Activated T-helper 1 cell treated with Interleukin-2 at 50 U/mL for 16 hours (primary cell): ENCODE results near the gene OR2T1.
"Not testable (repeated sequence)": the region's sequence is repeated elsewhere in the genome, so short reads cannot be mapped to it uniquely, and the experiment has no call there.

Source experiments
- DNase-seq: peaks from one replicate; pipeline ENCODE4 v3.0.0-alpha.2; 2020; ENCODE audit warnings: low read depth

The OR2T1 gene

DNA sequence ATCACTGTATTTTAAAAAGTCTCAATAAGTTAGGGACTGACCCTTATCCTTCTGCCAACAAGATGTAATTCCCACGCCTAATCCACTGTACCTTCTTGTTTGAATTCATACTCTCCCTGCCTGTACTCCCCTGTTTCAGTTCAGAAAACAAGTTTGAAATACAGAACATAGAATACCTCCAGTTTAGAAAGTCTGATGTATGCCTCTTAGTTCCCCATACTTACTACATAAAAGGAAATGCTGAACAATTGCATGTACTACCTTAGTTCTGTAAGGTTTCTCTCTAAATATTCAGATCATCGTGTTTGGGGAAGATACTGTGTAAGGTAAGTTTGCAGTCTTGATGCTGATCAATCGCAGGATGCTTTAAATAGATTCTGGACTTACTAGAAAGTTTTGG lies 33.5 kb downstream of the OR2T1 start:
- DNase-seq, result not testable (repeated sequence)

DNA sequence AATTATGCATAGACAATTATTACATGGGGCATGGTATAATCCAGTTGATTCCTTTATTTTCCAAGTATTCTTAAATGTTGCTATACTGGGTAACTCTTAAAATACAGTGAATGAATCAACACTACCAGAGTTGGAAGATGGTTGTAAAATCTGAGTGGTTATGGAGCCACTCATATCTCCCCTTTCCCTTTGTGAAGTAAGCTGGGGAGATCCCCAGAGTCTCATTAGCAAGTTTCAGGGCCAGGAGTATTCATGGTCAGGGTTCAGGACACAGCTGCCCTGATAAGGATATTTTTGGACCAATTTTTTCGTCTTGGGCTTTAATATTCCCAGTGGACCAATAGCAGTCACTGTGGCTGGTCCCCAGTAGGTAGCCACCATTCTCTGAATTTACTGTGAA lies 35.8 kb downstream of the OR2T1 start:
- DNase-seq, result not testable (repeated sequence)

DNA sequence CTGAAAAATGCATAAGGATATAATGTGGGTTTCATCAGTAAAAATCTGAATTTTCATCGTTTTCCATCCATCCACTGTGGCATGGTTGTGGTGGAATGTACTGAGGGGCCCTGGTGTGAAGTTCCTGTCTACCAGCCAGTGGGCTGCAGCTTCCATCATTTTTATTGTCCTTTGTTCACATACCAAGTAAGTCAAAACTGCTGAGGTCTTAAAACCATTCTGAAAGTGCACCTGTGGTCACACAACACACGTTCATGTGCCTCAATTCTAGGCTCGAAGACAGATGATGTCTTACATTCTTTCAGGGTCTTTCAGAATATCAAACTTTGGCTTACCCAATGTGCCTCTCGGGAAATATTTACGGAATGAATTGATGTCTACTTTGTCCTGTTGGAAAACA lies 36.4 kb downstream of the OR2T1 start:
- not testable (repeated sequence) for DNase-seq

DNA sequence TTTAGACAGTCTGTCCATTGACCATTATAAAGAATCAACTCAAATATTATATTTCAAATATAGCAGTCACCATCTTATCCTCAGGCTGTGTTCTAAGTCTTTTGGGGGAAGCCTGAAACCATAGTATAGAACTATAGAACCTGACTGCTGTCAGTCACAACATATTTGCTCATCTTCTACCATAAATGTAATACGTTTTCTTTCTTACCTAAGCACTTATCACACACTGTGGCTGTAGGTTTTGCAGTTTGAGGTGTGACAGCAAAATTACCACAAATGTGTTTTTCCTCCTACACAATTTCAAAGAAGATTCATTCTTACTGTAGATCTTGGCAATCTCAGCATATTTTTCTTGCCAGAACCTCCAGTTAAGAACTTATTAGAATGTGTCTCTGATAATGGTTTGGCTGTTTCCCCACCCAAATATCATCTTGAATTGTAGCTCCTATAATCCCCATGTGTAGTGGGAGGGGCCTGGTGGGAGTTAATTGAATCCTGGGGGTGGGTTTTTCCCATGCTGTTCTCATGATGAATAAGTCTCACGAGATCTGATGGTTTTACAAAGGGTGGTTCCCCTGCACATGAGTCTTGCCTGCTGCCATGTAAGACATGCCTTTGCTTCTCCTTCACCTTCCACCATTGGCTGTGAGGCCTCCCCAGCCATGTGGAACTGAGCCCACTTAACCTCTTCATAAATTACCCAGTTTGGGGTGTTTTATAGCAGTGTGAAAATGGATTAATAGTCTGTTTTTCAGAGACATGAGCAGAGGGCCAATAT lies 39.8 kb downstream of the OR2T1 start:
- DNase-seq, result not testable (repeated sequence)

DNA sequence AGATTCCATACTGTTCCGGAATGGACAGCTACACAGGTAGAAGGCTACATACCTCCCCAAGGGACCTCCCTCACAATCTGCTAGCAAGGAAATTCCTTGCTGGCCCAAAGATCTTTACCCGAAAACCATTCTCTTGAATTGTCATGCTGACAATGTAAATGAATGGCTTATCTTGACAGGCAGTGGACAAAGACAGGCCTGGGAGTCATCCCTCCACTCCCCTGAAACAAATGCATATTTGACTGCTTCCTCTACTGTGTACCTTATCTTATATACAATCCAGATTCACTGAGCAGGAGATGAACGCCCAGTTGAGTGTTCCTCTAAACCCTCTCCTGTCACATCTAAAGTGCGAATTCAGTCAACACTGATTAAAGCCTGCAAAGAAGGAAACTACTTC lies 41.8 kb downstream of the OR2T1 start:
- DNase-seq, result not testable (repeated sequence)

DNA sequence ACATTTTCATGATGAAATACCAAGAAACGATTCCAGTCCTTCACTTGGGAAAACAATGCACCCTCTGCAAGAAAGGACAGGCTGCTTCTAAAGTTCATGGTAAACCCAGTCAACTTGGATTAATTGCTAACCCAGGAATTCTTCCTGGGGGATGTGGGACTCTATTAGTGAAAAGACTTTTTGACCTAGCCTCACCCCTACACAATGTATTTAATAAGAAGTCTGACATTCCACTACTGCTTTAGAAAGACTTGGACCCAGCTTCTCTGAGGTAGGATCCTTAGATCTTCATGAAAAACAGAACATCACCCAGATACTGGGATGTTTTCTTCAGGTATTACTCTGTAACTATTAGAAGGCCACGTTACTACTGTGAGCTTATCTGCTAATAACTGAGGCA lies 42.6 kb downstream of the OR2T1 start, which contains the start of gene OR2T2:
Gene OR2T2, plus strand, starts transcription at position 239 of the 400 bp plus-strand sequence. CDS start 7,161 bp downstream, outside the sequence.
- DNase-seq, result not testable (repeated sequence)

DNA sequence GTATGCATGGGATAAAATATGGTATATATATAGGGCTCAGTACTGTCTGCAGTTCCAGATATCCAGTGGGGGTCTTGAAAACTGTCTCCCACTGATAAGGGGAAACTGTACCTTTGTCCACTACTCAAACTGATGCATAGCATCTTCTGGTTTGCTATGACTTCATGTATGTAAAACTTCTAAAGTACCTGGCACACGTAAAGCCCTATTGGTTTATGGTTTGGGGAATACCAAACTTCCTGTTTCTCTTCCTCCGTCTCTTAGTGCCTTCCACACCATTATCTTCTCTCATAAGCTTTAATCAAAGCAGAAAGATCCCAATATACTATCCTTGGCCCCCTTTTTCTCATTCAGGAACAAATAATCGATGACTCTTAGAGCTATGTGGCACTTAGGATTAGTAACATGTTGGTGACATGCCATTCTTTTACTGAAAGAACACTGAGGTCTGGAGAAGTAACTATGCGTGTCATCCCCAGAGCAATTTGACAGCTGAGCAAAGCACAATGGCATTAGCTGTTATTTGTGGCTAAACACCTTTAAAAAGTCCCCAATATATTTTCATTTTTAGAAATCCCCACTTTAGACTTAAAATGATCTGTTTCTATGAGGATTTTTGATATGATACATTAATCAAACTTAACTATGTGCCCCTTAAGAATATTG lies 45.7 kb downstream of the OR2T1 start:
- not testable (repeated sequence) for DNase-seq

DNA sequence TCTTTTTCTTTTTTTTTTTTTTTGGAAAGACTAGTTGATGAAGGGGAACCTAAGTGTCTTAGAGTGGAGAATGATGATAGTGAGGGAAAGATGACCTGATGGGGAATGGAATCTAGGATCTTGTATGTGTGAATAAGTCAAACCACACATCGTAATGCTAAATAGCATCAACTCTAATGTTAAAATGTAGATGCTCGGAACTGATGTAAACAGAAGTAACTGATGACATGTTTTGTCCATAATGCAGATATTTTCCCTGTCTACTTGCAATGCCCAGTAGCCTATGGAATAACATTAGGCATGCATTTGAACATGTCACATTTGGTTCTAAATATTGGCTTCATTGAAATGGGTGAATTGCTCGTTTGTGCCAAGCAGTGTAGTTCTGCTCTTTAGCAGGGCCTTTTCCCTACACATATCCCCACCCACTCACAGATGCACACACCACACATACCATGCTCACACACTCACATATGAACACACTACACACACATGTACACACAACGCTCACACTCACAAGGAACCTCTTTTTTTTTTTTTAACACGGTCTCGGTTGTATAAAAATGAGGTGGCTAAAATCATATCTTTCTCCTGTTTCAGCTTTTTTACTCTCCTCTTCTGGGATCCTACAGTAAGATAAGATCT lies 47.1 kb downstream of the OR2T1 start:
- not testable (repeated sequence) for DNase-seq

DNA sequence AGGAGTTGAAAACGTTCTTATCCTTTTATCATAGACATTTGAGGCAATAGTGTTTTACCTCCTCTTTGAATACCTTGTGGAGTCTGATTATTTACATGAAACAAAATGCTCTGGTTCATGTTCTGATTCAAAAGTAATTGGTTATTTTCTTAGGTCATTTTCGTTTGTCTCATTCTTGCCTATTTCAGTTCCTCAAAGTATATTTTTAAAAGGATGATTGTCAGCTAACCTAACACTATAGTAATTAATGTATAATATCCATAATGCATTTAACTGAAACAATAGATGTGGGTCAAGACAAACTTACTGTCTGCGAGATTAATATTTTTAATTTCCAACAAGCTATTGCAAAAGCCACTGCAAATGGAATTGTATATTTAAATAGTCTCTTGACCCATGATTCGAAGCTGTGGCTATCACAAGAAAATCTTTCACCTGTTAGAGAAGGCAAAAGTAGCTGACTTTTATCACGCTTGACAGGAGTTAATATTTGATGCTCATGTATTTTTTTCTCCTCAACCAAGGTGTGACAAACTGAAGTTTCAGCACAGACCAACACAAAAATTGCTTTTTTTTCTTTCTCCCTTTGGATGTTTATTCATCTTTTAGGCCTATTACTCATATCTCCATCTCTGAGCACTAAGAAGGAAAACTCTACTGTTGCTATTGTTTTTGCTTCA lies 47.8 kb downstream of the OR2T1 start:
- DNase-seq, result not testable (repeated sequence)

DNA sequence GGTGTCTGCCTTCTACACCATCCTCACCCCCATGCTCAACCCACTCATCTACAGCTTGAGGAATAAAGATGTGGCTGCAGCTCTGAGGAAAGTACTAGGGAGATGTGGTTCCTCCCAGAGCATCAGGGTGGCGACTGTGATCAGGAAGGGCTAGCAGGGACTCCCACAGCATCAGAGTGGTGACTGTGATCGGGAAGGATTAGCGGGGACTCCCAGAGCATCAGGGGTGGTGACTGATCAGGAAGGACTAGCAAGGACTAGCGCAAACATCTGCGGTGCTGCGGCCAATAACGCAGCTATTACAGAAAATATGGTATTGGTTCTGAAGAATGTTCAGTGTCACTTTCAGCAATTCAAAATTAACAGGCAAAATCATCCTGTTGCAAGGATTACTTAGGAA lies 50.8 kb downstream of the OR2T1 start:
- DNase-seq, result not testable (repeated sequence)

DNA sequence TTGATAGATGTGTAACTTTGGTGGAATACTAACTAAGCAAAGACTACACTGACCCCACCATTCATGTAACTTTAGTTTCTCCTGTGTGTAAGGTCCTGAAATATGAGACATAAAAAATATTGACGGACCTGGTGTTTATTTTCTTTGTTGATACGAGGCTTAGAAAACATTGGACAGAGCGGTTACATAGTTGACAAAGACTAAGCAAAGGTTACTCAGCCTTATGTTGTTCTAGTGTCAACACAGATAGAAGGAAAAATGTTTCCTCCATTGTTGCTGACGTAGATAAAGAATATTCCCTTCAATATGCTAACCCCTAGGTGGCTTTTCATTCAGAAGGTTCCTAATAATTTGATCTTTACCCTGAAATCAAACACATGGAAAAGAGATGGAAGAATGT lies 52.2 kb downstream of the OR2T1 start:
- DNase-seq, result not testable (repeated sequence)

DNA sequence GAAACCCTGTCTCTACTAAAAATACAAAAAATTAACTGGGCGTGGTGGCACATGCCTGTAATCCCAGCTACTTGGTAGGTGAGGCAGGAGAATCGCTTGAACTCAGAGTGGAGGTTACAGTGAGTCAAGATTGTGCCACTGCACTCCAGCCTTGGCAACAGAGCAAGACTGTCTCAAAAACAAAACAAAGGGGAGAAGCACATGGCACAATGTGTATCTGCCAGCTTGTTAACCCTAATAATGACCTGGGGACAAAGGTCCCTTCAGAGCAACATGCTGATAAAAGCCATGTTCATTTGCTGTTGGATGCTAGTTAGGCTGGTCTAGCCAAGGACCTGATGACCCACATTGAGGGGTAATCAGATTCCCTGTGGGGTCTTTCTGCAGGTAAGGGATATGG lies 53.8 kb downstream of the OR2T1 start:
- not testable (repeated sequence) for DNase-seq
